HL-60 (cell line): Measurements from ENCODE around the gene TRIM47.
A peak's percentile ranks its signal among the peaks of the same experiment; 100 is the strongest.

Experiments used
- DNase-seq, 2 experiments: peaks; one replicate each; pipeline ENCODE4 v3.0.0-alpha.2; 2010 to 2020; ENCODE audit warnings: low read depth in 1 of 2, low spot score in 1 of 2
- H3K27ac ChIP-seq: fragments of 250-450 bp; sonication (Bioruptor Pico); replicated peaks from 2 replicates; pipeline ENCODE4 v1.5.1; 2020; ENCODE audit warnings: mild to moderate bottlenecking, moderate library complexity
- H3K27me3 ChIP-seq: fragments of 250-450 bp; sonication (Bioruptor Pico); 2 replicates; pipeline ENCODE4 v1.5.1; 2021; ENCODE audit warnings: mild to moderate bottlenecking, moderate library complexity; ENCODE audit not compliant: insufficient read depth, poor library complexity, severe bottlenecking
- H3K4me3 ChIP-seq: replicated peaks from 2 replicates; pipeline ENCODE4 v1.5.1; 2011; ENCODE audit warnings: mild to moderate bottlenecking, control low read depth, low read length; ENCODE audit not compliant: insufficient read depth
- GABPA ChIP-seq: IDR thresholded peaks from 2 replicates; pipeline ENCODE4 v1.6.1; 2012; ENCODE audit warnings: low read depth
- POLR2AphosphoS5 ChIP-seq: IDR thresholded peaks from 2 replicates; pipeline ENCODE4 v1.6.1; 2012; ENCODE audit warnings: low read depth
- SPI1 ChIP-seq: IDR thresholded peaks from 2 replicates; pipeline ENCODE4 v1.6.1; 2012; ENCODE audit warnings: low read depth, mild to moderate bottlenecking, borderline replicate concordance
- TF ChIP-seq, protein P1 (sequence below): IDR thresholded peaks from one replicate; pipeline ENCODE4 v1.5.1; 2011; ENCODE audit warnings: low read length, control low read depth, inconsistent platforms; ENCODE audit not compliant: insufficient read depth
- TF ChIP-seq, protein P2 (sequence below): IDR thresholded peaks from 2 replicates; pipeline ENCODE4 v1.6.1; 2012; ENCODE audit warnings: low read depth; ENCODE audit not compliant: insufficient replicate concordance

The TRIM47 gene

DNA sequence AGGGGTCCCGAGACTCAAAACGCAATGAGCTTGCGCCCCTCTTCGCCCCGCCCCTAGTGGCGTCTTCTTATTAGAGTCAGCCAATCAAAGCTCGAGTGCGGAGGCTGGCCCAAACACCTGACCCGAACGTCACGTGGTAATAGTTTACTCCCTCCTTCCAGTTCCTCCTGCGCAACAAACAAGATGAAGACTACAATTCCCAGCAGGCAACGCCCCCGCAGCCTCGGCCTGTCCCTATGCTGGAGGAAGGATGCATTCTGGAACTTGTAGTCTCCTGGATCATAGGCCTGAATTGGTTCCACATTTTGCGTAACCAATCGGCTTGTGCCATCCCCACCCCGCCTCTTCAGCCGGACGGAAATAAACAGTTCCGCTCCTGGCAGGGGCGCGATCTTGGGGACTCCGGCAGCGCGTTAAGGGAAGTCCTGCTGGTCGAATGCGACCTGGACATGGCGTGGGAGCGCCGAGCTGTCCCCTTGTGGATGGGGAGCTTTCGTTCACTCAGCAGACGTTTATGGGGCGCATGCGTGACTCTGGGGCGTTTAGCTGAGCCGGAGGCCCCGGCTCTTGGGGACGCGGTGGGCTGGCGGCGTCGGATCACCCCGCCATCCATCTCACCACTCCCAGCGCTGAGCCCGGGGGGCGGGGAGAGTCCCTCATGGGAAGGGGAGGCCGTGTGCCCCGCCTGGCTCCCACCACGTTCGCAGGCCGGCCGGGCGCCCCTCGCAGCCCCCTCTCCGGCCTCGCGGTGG, 22.9 kb downstream of the TRIM47 start, which contains the start of gene WBP2:
Gene WBP2 (minus strand): TSS at position 26 of the 752 bp plus-strand sequence. CDS start 38 bp downstream, outside the sequence.
- TF ChIP-seq, protein P1, sequence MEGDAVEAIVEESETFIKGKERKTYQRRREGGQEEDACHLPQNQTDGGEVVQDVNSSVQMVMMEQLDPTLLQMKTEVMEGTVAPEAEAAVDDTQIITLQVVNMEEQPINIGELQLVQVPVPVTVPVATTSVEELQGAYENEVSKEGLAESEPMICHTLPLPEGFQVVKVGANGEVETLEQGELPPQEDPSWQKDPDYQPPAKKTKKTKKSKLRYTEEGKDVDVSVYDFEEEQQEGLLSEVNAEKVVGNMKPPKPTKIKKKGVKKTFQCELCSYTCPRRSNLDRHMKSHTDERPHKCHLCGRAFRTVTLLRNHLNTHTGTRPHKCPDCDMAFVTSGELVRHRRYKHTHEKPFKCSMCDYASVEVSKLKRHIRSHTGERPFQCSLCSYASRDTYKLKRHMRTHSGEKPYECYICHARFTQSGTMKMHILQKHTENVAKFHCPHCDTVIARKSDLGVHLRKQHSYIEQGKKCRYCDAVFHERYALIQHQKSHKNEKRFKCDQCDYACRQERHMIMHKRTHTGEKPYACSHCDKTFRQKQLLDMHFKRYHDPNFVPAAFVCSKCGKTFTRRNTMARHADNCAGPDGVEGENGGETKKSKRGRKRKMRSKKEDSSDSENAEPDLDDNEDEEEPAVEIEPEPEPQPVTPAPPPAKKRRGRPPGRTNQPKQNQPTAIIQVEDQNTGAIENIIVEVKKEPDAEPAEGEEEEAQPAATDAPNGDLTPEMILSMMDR: no peak
- TF ChIP-seq POLR2AphosphoS5 (peak; percentile 96), SPI1 (peak; percentile 84), GABPA (peak; percentile 21; the same call in 1 of the 2 replicates)
- TF ChIP-seq, protein P2, sequence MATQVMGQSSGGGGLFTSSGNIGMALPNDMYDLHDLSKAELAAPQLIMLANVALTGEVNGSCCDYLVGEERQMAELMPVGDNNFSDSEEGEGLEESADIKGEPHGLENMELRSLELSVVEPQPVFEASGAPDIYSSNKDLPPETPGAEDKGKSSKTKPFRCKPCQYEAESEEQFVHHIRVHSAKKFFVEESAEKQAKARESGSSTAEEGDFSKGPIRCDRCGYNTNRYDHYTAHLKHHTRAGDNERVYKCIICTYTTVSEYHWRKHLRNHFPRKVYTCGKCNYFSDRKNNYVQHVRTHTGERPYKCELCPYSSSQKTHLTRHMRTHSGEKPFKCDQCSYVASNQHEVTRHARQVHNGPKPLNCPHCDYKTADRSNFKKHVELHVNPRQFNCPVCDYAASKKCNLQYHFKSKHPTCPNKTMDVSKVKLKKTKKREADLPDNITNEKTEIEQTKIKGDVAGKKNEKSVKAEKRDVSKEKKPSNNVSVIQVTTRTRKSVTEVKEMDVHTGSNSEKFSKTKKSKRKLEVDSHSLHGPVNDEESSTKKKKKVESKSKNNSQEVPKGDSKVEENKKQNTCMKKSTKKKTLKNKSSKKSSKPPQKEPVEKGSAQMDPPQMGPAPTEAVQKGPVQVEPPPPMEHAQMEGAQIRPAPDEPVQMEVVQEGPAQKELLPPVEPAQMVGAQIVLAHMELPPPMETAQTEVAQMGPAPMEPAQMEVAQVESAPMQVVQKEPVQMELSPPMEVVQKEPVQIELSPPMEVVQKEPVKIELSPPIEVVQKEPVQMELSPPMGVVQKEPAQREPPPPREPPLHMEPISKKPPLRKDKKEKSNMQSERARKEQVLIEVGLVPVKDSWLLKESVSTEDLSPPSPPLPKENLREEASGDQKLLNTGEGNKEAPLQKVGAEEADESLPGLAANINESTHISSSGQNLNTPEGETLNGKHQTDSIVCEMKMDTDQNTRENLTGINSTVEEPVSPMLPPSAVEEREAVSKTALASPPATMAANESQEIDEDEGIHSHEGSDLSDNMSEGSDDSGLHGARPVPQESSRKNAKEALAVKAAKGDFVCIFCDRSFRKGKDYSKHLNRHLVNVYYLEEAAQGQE: no peak
- Histone ChIP-seq H3K27ac (peak within 1 kb of the TSS; percentile 92), H3K4me3 (peak within 1 kb of the TSS; percentile 78), H3K27me3 (no peaks in the 10 kb centered on the region)
- peak; percentile 100 for DNase-seq

DNA sequence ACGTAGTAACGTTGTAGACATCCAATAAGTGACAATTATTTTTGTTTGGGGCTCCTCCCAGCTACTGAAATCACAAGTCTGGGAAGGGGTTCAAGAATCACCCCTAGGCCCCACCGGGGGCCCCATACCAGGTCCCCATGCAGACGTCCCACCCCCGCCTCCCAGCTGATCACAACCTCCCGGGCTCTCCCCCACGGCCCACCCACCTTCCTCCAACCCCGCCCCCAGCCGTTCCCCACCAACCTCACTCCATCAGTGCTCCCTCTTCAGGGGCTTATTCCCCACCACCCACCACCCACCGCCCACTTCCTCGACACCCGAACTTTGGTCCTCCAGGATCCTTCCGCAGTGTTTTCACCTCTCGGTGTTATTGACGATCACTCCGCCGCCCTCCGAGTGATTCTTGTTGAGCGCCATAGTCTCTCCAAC, 23.5 kb downstream of the TRIM47 start:
- DNase-seq: no peak
- Histone ChIP-seq H3K27me3 (no peaks in the 10 kb centered on the region), H3K27ac (peak overlapping the region; percentile 63), H3K4me3 (peak overlapping the region; percentile 72)
- TF ChIP-seq POLR2AphosphoS5: no peak
- TF ChIP-seq, protein P1: no peak
- no peak for TF ChIP-seq GABPA

DNA sequence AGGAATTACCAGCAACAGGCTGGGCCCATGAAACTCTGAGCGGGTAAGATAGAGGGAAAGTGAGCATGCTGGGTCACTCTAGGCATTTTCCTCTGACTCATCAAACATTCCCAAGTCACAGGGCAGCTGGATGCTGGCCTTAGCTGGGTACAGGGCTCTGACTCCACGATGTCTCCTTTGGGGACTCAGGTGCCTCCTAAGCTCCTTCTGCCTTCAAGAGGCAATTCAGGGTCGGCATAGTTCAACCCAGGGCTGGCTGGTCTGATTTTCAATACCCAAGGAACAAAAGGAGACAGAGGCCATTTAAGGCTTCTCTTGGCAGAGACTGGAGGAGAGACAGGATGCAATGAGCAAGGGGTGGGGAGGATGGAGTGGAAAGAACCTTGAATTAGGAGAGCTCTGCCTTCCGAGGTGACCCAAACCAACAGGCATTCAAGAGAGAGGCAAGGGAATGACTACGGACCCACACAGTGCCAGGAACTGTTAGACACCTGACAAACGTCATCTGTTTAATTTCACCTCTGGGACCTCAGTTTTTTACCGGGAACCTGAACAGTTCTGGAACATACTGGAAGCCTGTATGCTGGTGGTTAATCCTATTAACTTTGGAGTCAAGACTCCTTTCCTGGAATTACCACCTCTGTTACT, 24.2 kb downstream of the TRIM47 start:
- Histone ChIP-seq H3K4me3 (peak overlapping the region; percentile 72), H3K27ac (peak overlapping the region; percentile 63)

More for the DNA sequence above, 24.2 kb downstream of the TRIM47 start:
- no peaks in the 10 kb centered on the region for H3K27me3 ChIP-seq
- TF ChIP-seq POLR2AphosphoS5 (no peak), SPI1 (no peak), GABPA (no peak)
- TF ChIP-seq, protein P2: no peak
- TF ChIP-seq, protein P1: no peak
- DNase-seq: no peak
